IMR-90 (cell line): ENCODE data around the gene GTF2A1L. TPM values are rescaled to one million over a fixed set of nuclear protein-coding genes. Genes with fewer than 3 reads are reported as not detected.

Experiments used
- ATAC-seq: fragments of 200-7000 bp; cut with Tn5 transposase; 2 replicates; pipeline ENCODE4 v1.9.1; 2020; ENCODE audit warnings: low read depth, mild to moderate bottlenecking, moderate library complexity
- BruUV-seq: library from RNA; stranded (reverse); fragments of 400-500 nt; replicated peaks from 2 replicates; lab custom pipeline; 2021; lab: Mats Ljungman, UMichigan
- CTCF ChIA-PET: fragments of 300-600 bp; formaldehyde crosslinking; extraction: SDS; loops from one replicate; lab custom pipeline; 2021; ENCODE audit warnings: antibody characterized with exemption; lab: Yijun Ruan, JAX
- POLR2A ChIA-PET: fragments of 300-600 bp; sonication (Branson Sonifier 250); formaldehyde crosslinking; loops from one replicate; lab custom pipeline; 2022; ENCODE audit warnings: antibody characterized with exemption; ENCODE audit not compliant: unreplicated experiment; lab: Charles Lee
- DNase-seq: peaks from one replicate; pipeline ENCODE4 v3.0.0; 2013
- H2AFZ ChIP-seq: replicated peaks from 2 replicates; pipeline ENCODE3; 2013; ENCODE audit warnings: low read length, mild to moderate bottlenecking; ENCODE audit not compliant: poor library complexity
- H2AK5ac ChIP-seq: 2 replicates; pipeline ENCODE4 v1.6.1; 2013; ENCODE audit warnings: low read depth, low read length, inconsistent platforms
- H2AK9ac ChIP-seq: replicated peaks from 2 replicates; pipeline ENCODE3; 2013; ENCODE audit warnings: mild to moderate bottlenecking, low read depth, low read length, moderate library complexity; ENCODE audit not compliant: poor library complexity
- H2BK120ac ChIP-seq: 2 replicates; pipeline ENCODE4 v1.6.1; 2013; ENCODE audit warnings: low read depth, low read length, inconsistent platforms
- H2BK15ac ChIP-seq: 3 replicates; pipeline ENCODE4 v1.6.1; 2013; ENCODE audit warnings: low read depth, low read length, inconsistent platforms
- H2BK20ac ChIP-seq: 2 replicates; pipeline ENCODE4 v1.6.1; 2013; ENCODE audit warnings: low read depth, mild to moderate bottlenecking, inconsistent platforms, low read length, moderate library complexity
- H2BK5ac ChIP-seq: 2 replicates; pipeline ENCODE4 v1.6.1; 2013; ENCODE audit warnings: mild to moderate bottlenecking, low read depth, low read length, inconsistent platforms; ENCODE audit not compliant: poor library complexity, severe bottlenecking
- H3K14ac ChIP-seq: replicated peaks from 2 replicates; pipeline ENCODE4 v1.6.1; 2013; ENCODE audit warnings: low read depth, low read length, inconsistent platforms
- H3K18ac ChIP-seq: 2 replicates; pipeline ENCODE4 v1.6.1; 2013; ENCODE audit warnings: low read depth, low read length, control low read depth
- H3K23ac ChIP-seq: 2 replicates; pipeline ENCODE4 v1.6.1; 2013; ENCODE audit warnings: low read depth, low read length, inconsistent platforms
- H3K27ac ChIP-seq: 2 replicates; pipeline ENCODE4 v1.5.1; 2013; ENCODE audit warnings: mild to moderate bottlenecking, control low read depth, low read length; ENCODE audit not compliant: insufficient read depth
- H3K27me3 ChIP-seq: 2 replicates; pipeline ENCODE4 v1.6.1; 2013; ENCODE audit warnings: low read length; ENCODE audit not compliant: control insufficient read depth, insufficient read depth
- H3K36me3 ChIP-seq: 2 replicates; pipeline ENCODE4 v1.6.1; 2013; ENCODE audit warnings: low read length, mixed read lengths; ENCODE audit not compliant: control insufficient read depth, insufficient read depth
- H3K4ac ChIP-seq: 2 replicates; pipeline ENCODE4 v1.6.1; 2013; ENCODE audit warnings: low read depth, low read length, inconsistent platforms
- H3K4me1 ChIP-seq: 2 replicates; pipeline ENCODE4 v1.6.1; 2013; ENCODE audit warnings: low read length, mixed read lengths; ENCODE audit not compliant: control insufficient read depth, insufficient read depth
- H3K4me2 ChIP-seq: 2 replicates; pipeline ENCODE4 v1.6.1; 2013; ENCODE audit warnings: low read depth, mild to moderate bottlenecking, control low read depth, low read length, moderate library complexity
- H3K4me3 ChIP-seq: 2 replicates; pipeline ENCODE4 v1.5.1; 2013; ENCODE audit warnings: low read depth, mild to moderate bottlenecking, control low read depth, low read length, moderate library complexity; ENCODE audit not compliant: insufficient read depth
- H3K56ac ChIP-seq: 2 replicates; pipeline ENCODE4 v1.6.1; 2013; ENCODE audit warnings: low read length, inconsistent platforms; ENCODE audit not compliant: insufficient read depth; ENCODE audit errors: extremely low read depth
- H3K79me1 ChIP-seq, 2 experiments: 2 replicates each; pipeline ENCODE4 v1.6.1; 2013; ENCODE audit warnings: low read length in 2 of 2, inconsistent platforms in 1 of 2, low read depth in 1 of 2
- H3K9ac ChIP-seq: 2 replicates; pipeline ENCODE4 v1.6.1; 2013; ENCODE audit warnings: low read depth, low read length, control low read depth
- H3K9me1 ChIP-seq: 2 replicates; pipeline ENCODE4 v1.6.1; 2013; ENCODE audit warnings: low read length, inconsistent platforms; ENCODE audit not compliant: insufficient read depth
- H3K9me3 ChIP-seq: 2 replicates; pipeline ENCODE4 v1.6.1; 2013; ENCODE audit warnings: low read length; ENCODE audit not compliant: control insufficient read depth, insufficient read depth
- H4K20me1 ChIP-seq: 2 replicates; pipeline ENCODE4 v1.6.1; 2013; ENCODE audit warnings: low read length, inconsistent platforms; ENCODE audit not compliant: insufficient read depth
- H4K5ac ChIP-seq: 2 replicates; pipeline ENCODE4 v1.6.1; 2013; ENCODE audit warnings: mild to moderate bottlenecking, low read depth, low read length, control low read depth
- H4K8ac ChIP-seq, 2 experiments: 2 replicates each; pipeline ENCODE4 v1.6.1; 2013; ENCODE audit warnings: low read depth in 2 of 2, low read length in 2 of 2, control low read depth in 1 of 2, inconsistent platforms in 1 of 2
- H4K91ac ChIP-seq: 2 replicates; pipeline ENCODE4 v1.6.1; 2013; ENCODE audit warnings: low read depth, low read length, inconsistent platforms; ENCODE audit not compliant: insufficient read depth
- BHLHE40 ChIP-seq: fragments of 150-350 bp; IDR thresholded peaks from 2 replicates; pipeline ENCODE4 v1.6.1; 2016; ENCODE audit warnings: mild to moderate bottlenecking, low read depth, low read length
- CEBPB ChIP-seq: IDR thresholded peaks from 2 replicates; pipeline ENCODE4 v1.6.1; 2012; ENCODE audit warnings: low read depth, low read length, improper control_type of control experiment
- CHD1 ChIP-seq: IDR thresholded peaks from 2 replicates; pipeline ENCODE4 v1.6.1; 2012; ENCODE audit warnings: low read depth, low read length, improper control_type of control experiment
- FOS ChIP-seq: fragments of 150-350 bp; IDR thresholded peaks from 2 replicates; pipeline ENCODE4 v1.6.1; 2016; ENCODE audit warnings: low read depth, low read length
- MAZ ChIP-seq: IDR thresholded peaks from 2 replicates; pipeline ENCODE4 v1.6.1; 2012; ENCODE audit warnings: low read depth, mild to moderate bottlenecking, low read length, improper control_type of control experiment, moderate library complexity, borderline replicate concordance
- MXI1 ChIP-seq: IDR thresholded peaks from 2 replicates; pipeline ENCODE4 v1.6.1; 2012; ENCODE audit warnings: low read depth, mild to moderate bottlenecking, low read length, moderate library complexity, borderline replicate concordance
- NFE2L2 ChIP-seq: fragments of 150-350 bp; IDR thresholded peaks from 2 replicates; pipeline ENCODE4 v1.6.1; 2016; ENCODE audit warnings: low read depth, mild to moderate bottlenecking, low read length
- POLR2A ChIP-seq: IDR thresholded peaks from 2 replicates; pipeline ENCODE4 v1.6.1; 2012; ENCODE audit warnings: mild to moderate bottlenecking, low read depth, low read length
- RAD21 ChIP-seq: IDR thresholded peaks from 2 replicates; pipeline ENCODE4 v1.6.1; 2012; ENCODE audit warnings: low read length, improper control_type of control experiment
- SMC3 ChIP-seq: fragments of 150-350 bp; IDR thresholded peaks from 2 replicates; pipeline ENCODE4 v1.6.1; 2016; ENCODE audit warnings: low read depth, mild to moderate bottlenecking, antibody characterized with exemption, low read length, moderate library complexity
- WGBS, 2 experiments: methylation state at CpG; one replicate each; pipeline versions ENCODE4 v1.1.5 to v1.1.7; 2013; ENCODE audit warnings: missing lambda C conversion rate in 2 of 2; ENCODE audit not compliant: insufficient read length in 1 of 2; ENCODE audit errors: extremely low coverage in 2 of 2; 5-methylcytosine and 5-hydroxymethylcytosine counted together
- dilution Hi-C: fragments of 300-500 bp; cut with HindIII; formaldehyde crosslinking; loops from one replicate; pipeline ENCODE4 v1.14.3; 2018; ENCODE audit warnings: low sequenced_read_pairs; ENCODE audit not compliant: unreplicated experiment
- in situ Hi-C: fragments of 300-500 bp; cut with MboI; formaldehyde crosslinking; loops from 3 replicates; pipeline ENCODE4 v1.14.3; 2019; ENCODE audit warnings: low sequenced_read_pairs, inconsistent platforms, mixed read lengths
- intact Hi-C: fragments of 100-400 bp; cut with micrococcal nuclease; formaldehyde crosslinking; loops from 2 replicates; pipeline ENCODE4 v1.10.0; 2022
- polyA plus RNA-seq, 3 experiments: library from polyadenylated mRNA; depleted of rRNA; stranded (reverse); fragments of >200 nt; gene quantifications; 2 replicates each; pipeline ENCODE4 v1.2.3, GENCODE V29; 2012; ENCODE audit warnings: low replicate concordance in 1 of 3
- total RNA-seq: library from RNA; depleted of rRNA; stranded (reverse); fragments of >200 nt; gene quantifications from 2 replicates; pipeline ENCODE4 v1.2.3, GENCODE V29; 2012

Gene GTF2A1L
- total and polyA plus RNA-seq, 2 of the 4 experiments (the other 2 are of a cell fraction) = not detected

DNA sequence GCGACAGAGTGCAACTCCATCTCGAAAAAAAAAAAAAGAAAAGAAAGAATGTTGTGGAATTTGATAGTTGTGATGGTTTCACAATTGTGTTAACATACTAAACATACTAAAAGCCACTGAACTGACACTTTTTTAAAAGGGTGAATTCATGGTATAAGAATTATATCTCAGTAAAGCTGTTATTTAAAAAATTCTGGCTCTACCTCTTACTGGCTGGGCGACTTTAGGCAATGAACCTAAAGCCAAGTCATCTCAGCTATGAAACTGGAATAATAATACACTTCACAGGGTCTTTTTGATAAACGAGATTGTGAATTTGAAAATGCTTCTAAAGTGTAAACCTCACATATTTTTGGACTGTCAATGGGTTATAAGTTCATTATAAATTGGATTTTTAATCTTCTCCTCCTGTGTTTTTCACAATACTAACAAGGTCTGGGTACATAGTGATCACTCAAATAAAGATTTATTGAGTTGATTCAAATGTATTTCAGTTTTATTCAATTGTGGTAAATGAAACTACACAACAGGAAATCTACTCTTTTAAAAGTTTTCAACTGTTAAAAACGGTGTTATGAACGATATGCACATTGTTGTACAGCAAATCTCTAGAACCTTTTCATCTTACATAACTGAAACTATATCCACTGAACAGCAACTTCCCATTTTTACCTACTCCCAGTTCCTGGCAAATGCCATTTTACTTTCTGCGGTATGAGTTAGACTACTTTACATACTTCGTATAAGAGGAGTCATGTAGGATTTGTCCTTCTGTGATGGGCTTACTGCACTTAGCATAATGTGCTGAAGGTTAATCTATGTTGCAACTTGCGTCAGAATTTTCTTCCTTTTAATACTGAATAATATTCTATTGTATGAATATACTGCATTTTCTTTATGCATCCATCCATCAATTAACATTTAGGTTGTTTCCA is 43.0 kb upstream of the GTF2A1L start:
- no peak overlapping the region for H3K18ac ChIP-seq
- no peaks in the 10 kb centered on the region for H3K9me3 ChIP-seq
- H2BK120ac ChIP-seq = no peak overlapping the region
- H3K14ac ChIP-seq = no peak overlapping the region
- no peak overlapping the region for H2BK20ac ChIP-seq
- ATAC-seq = no peak
- H4K91ac ChIP-seq = no peak overlapping the region
- H3K36me3 ChIP-seq = no peaks in the 10 kb centered on the region
- no peak overlapping the region for H2BK15ac ChIP-seq
- in situ Hi-C loops = no loop called here
- CTCF ChIA-PET = no interaction called here
- no peak overlapping the region for H3K23ac ChIP-seq
- POLR2A ChIA-PET = no interaction called here
- DNase-seq = no peak
- peaks cover 4% of the 10 kb centered on the region for H3K9me1 ChIP-seq
- H4K5ac ChIP-seq = no peak overlapping the region
- no peak overlapping the region for H3K4me3 ChIP-seq
- TF ChIP-seq MXI1 (no peak), NFE2L2 (no peak), CEBPB (no peak), CHD1 (no peak), SMC3 (no peak), RAD21 (no peak), POLR2A (no peak), MAZ (no peak), FOS (no peak), BHLHE40 (no peak)
- no TSS peak for BruUV-seq
- no peaks in the 10 kb centered on the region for H3K27me3 ChIP-seq
- H4K20me1 ChIP-seq = no peaks in the 10 kb centered on the region
- H3K27ac ChIP-seq = no peak overlapping the region
- 93% methylated on average over 2 of the region's 9 CpGs; no CpG with 5 or more reads in 1 of the 2 experiments for WGBS, 2 experiments
- no peaks in the 10 kb centered on the region for H3K4me1 ChIP-seq
- H3K4me2 ChIP-seq = no peak overlapping the region
- no peak overlapping the region for H2AK5ac ChIP-seq
- H4K8ac ChIP-seq = no peak overlapping the region; a peak in 1 of 4 replicates
- no peak overlapping the region for H2BK5ac ChIP-seq
- H3K4ac ChIP-seq = no peak overlapping the region
- dilution Hi-C loops = no loop called here
- no peak overlapping the region for H3K9ac ChIP-seq
- intact Hi-C loops = no loop called here
- H2AK9ac ChIP-seq = no peak overlapping the region
- H3K79me1 ChIP-seq = no peaks in the 10 kb centered on the region; a peak in 1 of 4 replicates
- no peak overlapping the region for H2AFZ ChIP-seq
- no peak overlapping the region for H3K56ac ChIP-seq
